Measurements from ENCODE around the gene GABRB3.

Gene GABRB3

DNA sequence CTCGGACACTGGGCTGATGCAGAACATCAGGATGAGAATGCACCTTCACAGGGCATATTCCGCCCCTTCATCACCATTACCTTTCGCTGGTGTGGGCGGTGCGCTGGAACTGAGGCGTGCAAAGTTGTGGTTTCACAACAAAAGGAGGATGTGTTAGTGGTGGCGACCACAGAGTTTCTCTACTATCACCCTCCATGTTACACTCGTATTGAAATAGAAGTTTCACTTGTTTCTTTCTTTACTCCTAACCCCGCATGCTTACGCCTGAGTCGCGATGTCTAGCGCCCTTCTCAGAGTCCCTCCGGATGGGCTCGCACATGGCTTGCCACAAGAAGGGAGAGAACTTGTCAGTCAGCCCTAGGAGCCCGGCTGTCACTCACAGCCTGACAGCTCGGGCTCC, 148.7 kb downstream of the GABRB3 start:
- no peak for DNase-seq

DNA sequence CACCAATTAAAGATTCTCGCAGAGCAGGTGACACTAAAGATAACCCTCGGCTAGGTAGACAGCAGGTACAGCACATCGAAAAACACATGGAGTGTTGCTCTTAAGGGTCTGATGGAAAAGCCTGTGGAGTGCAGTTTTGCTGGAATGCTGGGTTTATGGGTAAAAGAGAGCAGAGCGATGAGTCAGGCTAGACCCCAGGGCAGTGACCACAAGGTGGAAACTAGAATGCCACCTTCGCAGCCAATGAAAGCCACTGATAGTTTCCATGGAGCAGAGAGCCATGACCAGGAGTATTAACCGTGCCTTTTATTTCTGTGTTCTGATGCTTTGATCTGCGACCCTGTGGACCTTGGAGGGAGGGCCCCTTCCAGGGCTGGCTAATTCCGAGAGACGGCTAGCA, 149.8 kb downstream of the GABRB3 start:
- DNase-seq: no peak

DNA sequence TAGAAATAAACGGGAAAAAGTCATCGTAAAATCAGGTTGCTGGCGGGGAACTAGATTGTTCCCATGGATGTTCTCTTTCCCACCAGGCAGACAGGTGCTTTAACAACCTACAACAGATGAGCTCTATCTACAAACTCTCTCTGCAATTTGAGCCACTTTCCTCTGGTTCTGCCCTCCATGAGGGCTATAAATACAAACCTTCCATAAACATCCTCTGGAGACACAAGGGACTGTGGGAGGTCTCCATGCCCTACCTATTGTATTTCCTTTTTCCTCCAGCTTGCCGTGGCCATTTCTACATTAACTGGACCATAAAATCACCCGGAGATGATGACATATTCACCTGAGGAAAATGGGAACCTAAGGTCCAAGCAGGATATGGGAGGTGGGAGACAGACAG, 151.1 kb downstream of the GABRB3 start:
- no peak for DNase-seq

DNA sequence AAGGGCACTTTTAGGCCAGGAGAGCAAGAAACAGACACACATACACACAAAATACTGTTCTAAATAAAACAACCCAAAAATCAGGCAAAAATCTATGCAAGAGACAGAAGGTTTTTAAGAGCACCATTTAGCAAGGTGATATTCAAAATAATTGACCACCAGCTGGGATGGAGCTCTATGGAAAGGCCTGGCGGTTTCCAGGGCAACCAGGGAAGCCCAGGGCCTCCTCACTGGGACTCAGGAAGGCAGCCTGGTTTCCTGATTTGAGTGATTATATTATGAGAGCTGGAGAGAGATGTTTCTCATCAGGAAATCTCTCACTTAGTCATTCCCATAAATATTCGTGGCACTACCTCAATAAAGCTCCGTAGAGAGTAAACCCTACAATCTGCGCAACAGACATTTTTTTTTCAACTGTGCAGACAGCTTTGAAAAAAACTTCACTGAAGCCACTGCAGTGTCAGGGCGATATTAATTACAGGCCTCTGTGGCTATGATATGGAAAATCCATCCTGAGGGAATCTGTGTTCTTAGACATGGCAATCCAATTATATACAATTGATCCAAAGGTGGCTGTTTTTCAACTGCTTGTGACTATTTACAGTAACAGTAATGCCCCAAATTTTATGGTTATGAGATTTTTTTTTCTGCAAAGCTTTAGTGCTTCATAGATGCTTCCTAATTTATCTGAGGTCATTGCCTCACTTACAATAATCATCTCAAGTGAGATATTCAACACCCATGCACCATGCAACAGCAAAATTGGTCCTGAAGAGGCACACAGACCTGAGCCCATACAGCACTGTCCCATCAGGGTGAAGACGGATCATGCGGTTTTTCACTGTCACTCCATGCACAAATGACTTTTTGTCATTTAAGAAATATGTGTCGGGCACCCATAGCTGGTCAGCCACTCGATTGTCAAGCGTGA, 152.1 kb downstream of the GABRB3 start:
- DNase-seq: no peak

DNA sequence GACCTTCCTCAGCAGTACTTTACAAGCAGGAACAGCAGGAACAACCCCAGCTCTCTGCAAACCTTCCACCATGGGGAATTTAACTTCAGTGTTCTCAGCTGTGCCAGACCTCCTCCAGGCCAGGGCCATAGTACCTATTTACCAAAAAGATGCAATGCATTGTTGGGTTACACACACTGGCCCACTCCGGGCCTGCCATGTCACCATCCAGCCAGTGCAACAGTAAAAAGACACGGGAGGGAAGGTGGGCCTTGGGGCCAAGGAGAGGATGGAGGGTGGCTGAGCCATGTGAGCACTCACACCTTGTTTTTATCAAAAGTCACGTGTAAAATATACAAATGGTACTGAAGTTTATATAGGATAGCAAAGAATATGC, 157.0 kb downstream of the GABRB3 start:
- DNase-seq: no peak

DNA sequence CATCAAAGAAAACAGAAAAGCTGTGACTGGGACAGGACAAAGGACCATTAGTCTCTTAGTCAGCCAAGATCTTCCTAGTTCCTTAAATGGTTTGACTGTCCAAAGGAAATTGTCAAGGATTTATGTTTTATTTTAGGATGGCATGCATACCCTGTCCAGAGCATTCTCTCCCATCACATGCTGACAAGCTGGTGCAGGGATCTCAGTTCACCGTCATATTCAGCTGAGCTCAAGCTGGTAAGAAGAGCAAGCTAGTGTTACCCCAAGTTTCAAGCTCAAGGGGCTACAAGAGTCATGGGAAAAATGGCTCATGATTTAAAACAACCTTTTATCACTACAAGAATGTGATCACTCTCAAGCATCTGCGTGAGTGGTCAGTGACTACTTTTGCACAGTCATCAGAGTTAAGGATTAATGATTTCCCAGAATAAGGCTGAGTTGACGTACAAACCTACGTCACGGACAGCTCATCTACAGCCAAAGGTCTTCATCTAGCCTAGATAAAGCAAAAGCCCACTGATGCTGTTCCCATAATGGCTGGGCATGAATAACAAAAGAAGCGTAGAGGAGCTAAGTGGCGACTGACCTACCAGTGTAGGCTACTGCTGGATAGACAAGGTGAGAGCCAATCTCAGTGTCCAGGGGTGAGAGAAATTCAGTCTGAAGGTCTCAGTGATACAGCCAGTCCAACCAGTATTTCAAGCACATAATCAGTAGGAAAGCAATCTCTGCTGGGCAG, 157.5 kb downstream of the GABRB3 start:
- DNase-seq: no peak

DNA sequence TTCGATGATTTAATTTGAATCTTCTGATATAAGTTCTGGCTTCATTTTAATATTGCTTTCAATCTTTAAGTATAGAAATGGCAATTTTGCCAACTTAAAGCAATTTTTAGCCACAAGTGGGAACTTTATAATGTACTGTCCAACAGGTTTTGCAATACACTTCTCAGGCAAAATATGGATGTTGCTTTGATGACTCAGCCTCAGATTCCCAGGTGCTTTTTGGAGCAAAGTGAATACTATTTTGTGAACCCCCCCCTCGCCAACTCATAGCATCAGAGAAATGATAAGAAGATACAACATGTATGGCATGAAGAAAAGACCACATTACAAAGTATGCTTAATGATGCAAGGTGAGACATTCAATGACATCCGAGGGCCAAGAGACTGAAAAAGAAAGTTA, 158.1 kb downstream of the GABRB3 start:
- no peak for DNase-seq

DNA sequence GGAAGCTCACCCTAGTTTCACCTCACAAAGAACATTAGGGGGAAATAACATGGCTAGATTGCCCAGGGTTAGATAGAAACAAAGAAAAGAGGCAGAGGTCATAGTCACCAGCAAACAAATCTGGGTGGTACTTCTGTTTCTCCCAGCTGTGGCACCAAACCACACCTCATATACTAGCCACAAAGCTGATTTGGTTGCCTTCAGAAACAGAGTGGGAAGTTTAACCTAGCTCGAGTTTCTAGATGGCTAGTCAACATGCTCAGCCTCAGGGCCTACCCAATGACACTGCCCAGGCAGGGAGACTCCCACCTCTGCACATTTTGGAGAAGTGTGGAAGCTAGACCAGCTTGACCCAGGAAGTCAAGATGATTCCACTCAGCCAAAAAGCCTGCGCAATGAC, 174.2 kb downstream of the GABRB3 start:
- no peak for DNase-seq

DNA sequence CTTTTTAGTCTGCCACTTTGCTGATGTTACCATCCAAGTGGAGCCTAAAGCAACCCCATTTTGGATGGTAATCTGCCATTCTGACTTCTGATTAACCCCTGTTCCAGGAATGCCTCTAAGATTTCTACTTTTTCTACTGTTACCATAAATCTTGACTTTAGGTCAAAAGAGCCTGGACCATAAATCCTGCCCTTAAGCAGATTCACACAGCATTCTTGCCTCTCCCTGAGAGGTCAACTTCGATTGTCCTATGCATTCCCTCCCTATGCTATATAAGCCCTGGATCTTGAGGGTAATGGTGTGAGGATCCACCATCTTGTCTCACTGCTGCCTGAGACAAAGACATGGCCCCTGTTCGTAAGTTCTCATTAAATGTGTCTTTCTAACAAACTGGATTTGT, 177.3 kb downstream of the GABRB3 start:
- no peak for DNase-seq

DNA sequence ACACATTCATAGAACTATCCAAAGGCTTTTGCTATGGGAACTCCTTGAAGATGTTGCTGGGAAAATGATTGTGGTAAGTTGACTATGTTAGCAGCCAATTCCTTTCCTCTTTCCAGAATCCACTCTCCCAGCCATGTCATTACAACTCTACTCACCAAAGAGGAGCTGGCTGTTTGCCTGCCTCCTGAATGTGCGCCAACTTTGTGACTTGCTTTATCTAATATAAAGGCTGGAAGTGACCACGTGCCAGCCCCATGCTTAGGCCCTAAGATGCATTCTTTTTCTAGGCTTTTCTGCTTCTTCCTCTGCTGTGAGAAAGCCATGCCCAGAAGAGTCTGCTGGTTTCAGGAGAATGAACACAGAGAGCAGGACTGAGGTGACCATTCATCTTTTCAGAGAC, 182.2 kb downstream of the GABRB3 start:
- no peak for DNase-seq

DNA sequence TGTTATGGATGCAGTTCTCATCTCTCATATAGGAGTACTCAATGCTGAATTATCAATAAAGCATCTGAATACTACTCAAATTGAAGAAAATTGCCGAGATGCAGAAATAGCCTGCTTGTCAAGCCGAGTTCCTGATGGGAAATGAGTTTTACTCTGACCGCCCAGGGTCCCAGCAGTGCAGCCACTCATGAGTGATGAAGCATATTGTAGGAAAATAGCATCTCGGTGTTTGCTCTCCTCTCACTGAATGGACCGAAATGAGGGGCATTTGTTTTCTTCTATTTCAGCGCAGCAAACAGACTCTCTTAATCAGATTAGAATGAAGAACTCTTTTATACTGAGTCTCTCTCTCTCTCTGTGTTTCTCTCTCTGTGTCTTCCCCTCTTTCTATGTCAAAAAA, 190.0 kb downstream of the GABRB3 start:
- no peak for DNase-seq

DNA sequence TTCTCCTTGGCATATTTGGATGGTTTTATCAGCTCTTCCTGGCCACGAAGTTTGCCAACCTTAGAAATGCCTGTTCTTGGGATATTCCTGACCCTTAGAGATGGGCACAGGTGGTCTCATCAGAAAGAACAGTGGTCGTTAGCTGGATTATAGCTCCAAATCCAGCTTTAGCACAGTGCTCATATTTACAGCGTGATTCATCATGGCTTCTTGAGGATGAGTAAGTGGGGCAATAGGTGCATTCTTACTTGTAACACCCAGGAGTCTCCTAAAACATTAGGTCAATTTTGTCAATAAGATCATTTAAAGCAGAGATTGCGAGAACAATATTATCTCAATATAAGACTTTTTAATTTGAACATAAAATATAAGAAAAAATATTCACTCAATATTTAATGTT, 191.9 kb downstream of the GABRB3 start:
- DNase-seq: no peak

DNA sequence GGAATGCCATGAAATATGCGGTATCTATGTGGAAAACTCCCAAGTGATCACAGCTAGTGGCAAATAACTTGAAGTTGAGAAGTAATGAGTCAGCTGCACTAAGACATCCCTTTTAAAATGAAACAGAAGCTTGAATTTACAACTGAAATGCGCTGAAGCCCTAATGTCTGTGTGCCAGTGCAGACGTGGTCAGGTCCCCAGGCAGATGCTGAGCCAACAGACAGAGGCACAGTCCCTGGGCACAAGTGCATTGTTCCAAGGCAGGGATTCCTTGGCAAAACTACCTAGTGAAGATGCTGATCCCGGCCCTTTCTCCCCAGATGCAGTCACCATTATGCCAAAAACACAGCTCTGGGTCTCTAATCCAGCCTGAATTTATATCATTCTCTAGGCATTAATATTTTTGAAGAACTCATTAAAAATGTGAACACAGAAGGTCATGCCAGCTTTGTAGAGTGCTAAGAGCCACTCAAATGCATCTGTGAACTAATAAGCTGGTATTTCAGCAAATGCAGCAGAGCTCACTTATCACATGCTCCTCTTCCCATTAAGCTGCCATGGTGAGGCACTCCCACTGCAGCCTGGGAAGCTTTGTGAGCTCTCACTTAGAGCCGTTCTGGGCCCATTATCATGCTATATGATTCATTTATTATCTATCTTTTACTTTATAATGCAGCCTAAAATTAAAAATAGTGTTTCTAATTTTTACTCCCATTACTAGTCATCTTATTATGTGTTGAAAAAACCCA, 200.1 kb downstream of the GABRB3 start:
- no peak for DNase-seq

DNA sequence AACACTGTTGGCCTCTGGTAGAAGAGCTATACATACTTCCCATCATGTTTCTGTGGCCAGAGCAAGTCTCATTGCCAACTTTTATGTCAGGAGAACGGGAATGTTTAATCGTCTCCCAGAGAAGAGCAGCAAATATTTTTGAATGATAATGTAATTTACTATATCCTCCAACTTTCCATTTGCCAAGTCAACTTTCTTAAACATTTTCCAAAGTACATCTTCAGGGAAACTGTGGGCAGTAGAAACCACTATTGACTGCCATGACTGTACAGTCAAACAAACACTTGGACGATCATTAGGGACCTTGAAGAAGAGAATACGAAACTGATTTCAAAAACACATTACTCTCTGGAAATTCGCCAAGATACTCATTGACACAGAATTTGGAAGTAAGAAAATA, 201.5 kb downstream of the GABRB3 start:
- DNase-seq: no peak

DNA sequence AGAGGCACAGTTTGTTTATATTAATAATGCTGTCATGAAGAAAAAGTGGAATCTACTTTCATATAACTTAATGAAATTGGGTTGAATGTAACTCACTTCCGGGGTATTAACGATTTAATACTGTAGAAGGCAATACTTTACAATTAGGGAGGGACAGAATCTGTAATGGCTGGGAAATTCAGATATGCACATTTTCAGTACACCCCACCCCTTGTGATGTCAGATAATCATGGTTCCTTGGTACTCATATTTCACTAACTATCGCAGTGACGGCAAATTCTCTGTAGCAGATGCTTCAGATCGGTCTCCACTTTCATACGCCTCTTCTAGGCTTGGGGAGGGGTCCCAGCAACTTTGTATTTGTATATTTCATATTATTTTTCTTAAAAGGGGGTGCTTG, 207.3 kb downstream of the GABRB3 start:
- no peak for DNase-seq

DNA sequence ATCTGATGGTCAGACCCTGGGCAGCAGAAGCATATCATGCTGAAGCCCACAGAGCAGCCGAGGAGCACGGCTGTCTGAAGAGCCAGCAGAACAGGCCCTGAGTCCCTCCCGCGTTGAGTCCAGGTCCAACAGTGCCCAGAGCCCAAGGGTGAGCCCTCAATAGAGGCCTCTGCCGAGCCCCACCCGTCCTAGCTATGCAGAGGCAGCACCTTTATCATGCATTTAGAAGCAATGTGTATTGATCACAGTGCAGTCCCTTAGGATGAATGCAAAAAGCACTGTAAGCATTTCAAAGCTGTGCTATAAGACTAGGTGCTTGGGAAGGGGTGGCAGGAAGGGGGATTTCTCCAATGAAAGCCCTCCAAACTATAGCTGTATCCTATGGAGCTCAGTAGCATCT, 208.5 kb downstream of the GABRB3 start:
- DNase-seq: no peak

DNA sequence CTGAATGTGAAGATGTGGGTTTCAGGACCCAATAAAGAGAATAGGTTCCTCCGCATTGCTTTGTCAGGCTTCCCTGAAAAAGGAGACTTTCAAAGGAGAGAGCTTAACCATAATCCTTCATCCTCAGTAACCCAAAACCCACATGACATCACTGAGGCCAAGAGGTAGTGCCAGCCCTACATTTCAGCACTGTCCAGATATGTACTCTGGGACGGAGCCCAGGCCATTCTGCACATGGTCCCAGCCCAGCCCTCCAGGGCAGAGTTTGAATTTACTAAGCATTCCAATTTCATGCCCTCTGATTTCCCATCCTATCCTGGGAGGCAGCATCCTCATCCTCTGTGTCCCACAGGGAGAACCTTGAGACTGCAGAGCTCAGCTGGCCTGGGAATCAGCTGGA, 210.5 kb downstream of the GABRB3 start:
- no peak for DNase-seq

DNA sequence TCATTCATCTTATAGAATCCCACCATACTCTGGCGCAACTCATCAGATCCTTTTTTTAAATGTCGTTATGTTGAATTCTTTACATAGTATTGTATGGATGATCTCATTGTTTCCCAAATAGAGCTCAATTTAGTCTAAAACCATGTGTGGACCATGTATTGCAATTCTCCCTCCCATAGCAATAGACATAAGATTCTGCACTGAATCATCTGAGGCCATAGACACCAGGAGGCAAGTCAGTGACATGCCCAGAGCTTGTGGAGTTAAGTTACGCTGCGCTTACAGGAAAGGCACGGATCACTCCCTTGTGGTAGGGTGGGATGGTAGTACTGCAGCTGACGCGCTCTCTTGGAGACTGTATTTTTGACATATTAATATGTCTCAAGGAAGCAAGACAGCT, 211.0 kb downstream of the GABRB3 start:
- DNase-seq: no peak

DNA sequence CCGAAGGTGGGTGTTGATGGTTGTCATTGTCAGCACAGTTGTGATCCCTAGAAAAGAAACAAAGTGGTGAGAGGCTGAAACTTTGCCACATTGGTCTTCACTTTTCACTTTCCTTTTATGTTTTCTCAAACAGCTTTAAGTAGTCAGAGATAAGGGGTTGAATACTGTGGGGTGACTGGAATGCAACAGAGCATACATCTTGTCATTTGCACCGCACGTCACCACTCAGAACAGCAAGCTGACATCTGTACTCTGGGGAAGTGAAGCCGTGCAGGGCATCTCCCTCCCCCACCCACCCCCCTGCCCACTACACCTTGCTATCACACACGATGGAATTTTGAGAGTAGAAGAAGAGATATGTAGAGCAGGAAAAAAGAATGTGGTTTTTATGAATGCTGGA, 211.7 kb downstream of the GABRB3 start:
- no peak for DNase-seq

DNA sequence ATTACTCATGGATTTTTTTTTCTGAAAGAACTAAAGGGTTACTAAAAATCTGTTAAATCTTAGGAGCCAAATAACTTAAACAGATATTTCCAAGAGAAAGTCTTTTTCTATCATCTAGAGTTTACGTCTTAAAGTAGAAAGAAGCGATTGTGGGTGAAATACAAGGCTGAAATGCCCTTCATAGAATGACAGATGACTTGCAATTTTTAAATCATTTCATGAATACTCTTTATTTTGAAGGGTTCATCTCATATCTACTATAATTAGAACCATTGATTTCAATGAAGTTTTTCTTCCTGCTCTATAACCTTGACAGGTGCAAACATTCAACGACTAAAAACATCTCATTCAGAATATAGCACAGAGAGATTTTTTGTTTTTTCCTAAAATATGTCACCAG, 217.0 kb downstream of the GABRB3 start:
- DNase-seq: no peak

DNA sequence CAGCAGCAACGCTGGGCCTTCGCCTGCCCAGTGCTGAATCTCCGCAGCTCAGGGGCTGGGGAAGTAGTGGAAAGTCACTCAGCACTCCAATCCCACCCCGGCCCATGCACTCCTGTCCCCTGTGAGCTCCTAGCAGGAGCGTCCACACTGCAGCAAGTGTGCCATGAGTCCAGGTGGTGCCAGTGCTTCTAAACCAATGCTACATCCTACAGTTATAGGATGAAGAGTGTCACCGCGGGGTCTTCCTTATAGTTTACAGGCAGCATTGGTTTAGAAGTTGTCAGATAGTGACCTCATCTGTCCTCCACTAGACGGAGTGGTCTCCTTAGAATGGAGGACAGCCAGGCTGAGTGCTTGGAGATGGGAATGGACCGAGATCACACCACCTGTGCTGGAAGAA, 221.4 kb downstream of the GABRB3 start:
- DNase-seq: no peak

DNA sequence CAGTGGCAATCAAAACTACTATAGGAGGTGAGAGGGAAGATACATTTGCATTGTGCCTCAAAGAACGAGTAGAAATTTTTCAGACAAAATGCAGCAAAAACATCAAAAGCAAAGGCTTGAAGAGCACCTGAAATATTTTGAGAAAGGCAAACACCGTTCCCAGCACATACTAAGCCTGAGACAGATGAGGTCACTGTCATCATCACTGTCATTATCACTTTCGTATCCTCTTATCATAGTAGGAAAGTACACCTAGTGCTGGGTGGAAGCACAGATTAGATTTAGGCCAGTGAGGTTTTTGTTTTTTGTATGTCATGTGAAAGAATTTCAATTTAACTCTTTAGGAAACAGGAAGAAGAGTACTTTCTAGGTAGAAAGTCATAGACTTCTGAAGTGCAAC, 222.0 kb downstream of the GABRB3 start:
- DNase-seq: no peak

DNA sequence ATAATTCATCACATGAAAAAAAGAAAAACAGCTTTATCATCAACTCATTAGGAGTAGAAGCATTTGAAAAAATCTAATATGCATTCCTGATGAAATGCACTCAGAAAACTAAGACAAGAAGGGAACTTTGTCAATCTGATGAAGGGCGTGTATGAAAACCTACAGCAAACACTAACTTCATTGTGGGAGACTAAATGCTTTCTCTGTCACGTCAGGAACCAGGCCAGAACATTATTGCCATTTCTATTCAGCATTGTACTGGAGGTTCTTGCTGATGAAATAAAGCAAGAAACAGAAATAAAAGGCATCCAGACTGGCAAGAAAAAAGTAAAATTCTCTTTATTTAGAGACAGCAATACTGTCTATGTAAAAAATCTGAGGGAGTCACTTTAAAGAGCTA, 235.2 kb downstream of the GABRB3 start:
- no peak for DNase-seq

DNA sequence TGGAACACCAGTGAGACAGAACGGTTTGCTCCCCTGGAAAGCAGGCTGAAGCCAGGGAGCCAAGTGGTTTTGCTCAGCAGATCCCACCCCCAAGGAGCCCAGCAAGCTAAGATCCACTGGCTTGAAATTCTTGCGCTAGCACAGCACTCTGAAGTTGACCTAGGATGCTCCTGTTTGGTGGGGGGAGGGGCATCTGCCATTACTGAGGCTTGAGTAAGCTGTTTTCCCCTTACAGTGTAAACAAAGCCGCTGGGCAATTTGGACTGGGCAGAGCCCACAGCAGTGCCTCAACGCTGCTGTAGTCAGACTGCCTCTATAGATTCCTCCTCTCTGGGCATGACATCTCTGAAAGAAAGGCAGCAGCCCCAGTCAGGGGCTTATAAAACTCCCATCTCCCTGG, 241.4 kb downstream of the GABRB3 start:
- DNase-seq: no peak

Data from hippocampal formation (tissue), 2 donors.